GM18951 (cell line): Measurements from ENCODE around the gene AGAP1.

ENCODE experiments used
- POLR2A ChIP-seq: IDR thresholded peaks from 4 replicates; pipeline ENCODE4 v1.6.1; 2011; ENCODE audit warnings: mild to moderate bottlenecking; ENCODE audit not compliant: insufficient read length, insufficient read depth; ENCODE audit errors: extremely low read depth
- in situ Hi-C: fragments of 300-500 bp; cut with MboI; formaldehyde crosslinking; loops from one replicate; pipeline ENCODE4 v1.12.0; 2022; ENCODE audit warnings: low sequenced_read_pairs, mixed read lengths, inconsistent platforms; ENCODE audit not compliant: unreplicated experiment

Gene AGAP1

DNA sequence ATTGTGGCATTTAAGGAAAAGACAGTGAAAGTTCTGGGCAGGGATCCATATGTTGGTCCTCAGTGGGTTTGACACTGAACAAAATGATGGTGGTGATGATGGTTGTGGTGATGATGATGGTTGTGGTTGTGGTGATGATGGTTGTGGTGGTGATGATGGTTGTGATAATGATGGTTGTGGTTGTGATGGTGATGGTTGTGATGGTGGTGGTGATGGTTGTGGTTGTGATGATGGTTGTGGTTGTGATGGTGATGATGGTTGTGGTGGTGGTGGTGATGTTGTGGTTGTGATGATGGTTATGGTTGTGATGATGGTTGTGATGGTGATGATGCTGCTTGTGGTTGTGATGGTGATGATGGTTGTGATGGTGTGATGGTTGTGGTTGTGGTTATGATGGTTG lies 308.7 kb downstream of the AGAP1 start:
- in situ Hi-C loops, result no loop called here
- no peak for TF ChIP-seq POLR2A

DNA sequence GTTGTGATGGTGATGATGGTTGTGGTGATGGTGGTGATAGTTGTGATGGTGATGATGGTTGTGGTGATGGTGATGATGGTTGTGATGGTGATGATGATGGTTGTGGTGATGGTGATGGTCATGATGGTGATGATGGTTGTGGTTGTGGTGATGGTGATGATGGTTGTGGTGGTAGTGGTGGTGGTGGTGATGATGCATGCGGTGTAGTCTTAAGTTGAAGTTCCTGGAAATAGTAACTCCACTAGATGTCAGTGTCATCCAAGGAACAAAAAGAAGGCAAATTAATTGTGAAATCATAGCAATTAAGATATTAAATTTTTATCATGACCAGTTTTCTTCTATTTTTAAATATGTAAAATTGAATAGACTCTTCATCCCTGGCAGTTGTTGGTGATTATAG lies 309.2 kb downstream of the AGAP1 start:
- no peak for TF ChIP-seq POLR2A
- in situ Hi-C loops, result no loop called here

DNA sequence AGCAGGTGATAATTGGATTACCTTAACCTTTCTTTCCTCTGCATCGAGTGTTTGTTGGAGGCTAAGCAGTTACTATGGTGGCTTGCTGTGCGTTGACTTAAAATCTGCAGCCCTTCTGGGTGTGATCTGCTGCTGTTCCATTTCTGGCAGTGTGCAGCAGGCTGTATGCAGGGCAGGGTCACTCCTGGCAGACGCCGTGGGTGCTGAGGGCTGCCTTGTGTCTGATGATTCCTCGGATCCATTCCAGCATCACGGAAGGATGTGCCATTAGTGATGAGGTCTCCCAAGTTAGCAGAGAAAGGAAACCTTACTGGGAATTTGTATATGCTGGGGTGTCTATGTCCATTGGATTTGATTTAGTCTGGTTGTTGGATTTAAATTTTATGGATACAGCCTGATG lies 310.8 kb downstream of the AGAP1 start:
- no peak for TF ChIP-seq POLR2A
- in situ Hi-C loops, result no loop called here

DNA sequence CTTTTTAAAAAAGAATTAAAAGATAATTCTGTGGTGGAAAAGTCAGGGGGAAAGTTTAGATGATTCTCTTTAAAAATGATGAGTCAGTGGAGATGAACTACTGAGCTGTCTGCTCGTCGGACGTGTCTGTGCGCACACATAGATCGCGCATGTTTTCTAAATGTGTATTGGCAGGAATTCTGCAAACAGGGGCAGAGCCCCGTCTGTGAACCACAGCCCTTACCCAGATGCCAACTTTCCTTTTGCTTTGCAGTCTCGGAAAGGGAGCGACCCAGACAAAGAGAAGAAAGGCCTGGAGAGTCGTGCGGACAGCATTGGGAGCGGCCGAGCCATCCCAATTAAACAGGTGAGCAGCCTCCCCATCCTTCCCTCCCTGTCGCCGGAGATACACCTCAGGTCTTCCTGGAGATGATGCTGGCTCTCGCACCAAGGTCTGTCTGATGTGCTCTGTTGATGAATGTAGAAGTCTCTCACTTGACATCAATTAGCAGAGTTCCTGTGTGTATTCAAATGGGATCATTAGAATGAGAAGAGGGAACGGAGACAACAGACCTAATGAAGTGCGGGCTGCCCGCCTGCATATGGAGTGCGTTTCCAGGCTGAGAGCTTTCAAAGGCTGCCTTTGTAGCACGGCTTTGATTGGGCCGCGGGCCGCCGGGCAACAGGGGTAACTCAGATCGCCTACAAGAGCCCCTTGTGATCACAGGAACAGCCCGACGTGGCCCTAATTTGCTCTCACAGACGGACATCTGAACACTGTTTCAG lies 313.3 kb downstream of the AGAP1 start:
- no peak for TF ChIP-seq POLR2A
- in situ Hi-C loops, result no loop called here

DNA sequence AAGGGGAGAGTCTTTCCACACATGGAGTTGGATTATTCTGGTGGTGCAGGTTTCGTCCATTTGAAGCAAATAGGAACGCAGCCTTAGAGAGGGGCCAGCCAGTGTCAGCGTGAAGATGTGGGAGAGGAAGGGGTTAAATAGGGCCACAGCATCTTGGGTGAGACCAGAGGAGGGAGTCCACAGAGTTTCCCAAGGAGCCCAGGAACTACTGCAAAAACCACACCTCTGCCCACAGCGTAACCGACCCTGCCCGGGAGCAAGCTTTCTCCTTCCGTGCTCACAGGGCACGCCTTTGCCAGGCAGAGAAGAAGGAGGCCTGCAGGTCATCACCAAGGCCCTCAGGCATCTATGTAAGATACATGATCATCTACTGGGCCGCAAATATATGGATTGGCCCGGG lies 314.5 kb downstream of the AGAP1 start:
- in situ Hi-C loops, result no loop called here
- no peak for TF ChIP-seq POLR2A

DNA sequence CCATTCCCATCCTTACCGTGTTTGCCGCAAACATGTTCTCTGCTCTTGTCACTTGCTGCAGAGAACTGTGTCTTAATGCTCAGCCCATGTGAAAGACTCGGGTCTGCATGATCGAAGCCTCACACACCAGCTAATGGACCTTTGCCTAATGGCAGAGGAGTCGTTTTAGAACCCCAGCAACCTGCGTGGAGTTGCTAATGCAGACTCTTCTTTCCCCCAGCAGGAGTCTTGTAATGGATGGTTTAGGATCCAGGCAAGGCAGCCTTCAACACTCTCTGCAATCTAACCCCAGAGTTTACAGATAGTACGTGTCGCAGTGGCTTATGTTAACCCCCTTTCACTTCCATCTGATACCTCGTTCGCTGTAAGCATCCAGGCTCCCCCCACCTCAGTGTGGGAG lies 316.4 kb downstream of the AGAP1 start:
- in situ Hi-C loops, result no loop called here
- TF ChIP-seq POLR2A, result no peak

DNA sequence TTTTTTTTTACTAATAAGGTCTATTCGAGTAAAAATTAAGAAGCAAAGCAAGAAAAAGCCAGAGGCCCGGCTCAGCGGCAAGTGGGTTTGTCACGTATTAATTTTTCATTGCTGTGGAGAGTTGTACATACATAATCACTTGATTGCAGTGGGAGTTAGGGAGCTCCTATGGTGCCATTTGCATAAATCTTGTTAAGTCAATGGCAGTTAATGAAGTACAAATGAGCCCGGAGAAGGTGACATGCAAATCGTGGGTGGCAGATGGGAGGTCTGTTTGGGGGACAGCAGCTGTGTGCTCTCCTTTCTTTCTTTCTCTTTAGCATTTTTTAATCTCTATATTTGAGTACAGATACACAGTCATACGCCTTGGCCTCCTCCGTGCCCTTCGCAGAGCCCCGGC lies 317.0 kb downstream of the AGAP1 start:
- no peak for TF ChIP-seq POLR2A
- in situ Hi-C loops, result no loop called here

DNA sequence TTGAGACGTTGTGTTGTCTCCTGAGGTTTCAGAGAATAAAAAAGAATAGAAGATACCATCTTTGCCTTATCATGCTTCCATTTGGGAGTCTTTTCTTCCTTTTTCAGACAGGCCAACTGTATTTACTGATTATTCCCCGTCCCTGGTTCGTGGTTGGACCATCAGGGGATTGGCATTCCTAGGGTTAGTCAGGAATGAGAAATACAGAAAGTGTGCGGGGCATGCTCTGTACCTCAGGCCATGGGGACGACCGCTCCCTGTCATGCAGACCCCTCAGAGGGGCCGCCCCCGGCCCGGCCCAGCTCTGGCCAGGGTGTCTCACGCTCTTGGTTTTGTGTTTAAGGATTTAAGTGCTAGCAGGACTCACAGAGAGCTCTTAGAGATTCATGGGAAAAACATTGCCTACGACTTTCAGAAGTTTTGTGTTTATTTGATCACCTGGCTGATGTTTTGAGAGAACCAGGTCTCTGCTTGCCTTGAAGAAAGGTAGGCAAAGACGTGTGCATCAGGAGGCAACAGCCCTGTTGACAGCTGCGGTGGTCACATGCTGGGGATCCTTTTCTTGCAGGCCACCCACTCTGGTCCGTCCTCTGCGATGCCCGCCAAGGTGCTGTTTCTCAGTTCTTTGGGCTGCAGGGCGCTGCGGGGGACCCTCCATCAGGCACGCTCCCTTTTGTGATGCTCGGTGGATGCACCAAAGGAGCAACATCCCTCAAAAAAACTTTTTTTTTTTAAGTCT lies 317.8 kb downstream of the AGAP1 start:
- in situ Hi-C loops, result no loop called here
- TF ChIP-seq POLR2A, result no peak

DNA sequence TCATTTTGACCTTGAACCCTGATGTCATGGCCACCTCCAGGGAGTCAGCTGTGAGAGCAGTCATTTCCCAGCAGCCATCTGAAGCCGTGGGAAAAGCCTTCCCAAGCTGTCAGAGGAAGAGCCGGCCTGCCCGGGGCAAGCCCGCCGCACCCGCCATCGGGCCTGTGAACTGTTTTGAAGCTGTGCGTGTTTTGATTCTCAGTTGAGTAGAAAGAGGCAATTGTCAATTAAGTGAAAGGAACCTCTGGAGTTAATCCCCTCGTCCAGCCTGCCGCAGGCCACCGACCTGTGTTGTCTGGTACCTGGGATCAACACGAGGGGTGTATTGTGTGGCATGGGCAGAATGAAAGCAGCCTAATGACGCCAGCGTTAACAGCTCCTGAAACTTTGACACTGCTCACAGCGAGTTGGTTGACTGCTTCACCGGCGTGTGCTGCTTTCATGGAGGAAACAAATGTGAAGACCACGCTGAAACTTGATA lies 318.4 kb downstream of the AGAP1 start:
- TF ChIP-seq POLR2A, result no peak
- in situ Hi-C loops, result no loop called here

DNA sequence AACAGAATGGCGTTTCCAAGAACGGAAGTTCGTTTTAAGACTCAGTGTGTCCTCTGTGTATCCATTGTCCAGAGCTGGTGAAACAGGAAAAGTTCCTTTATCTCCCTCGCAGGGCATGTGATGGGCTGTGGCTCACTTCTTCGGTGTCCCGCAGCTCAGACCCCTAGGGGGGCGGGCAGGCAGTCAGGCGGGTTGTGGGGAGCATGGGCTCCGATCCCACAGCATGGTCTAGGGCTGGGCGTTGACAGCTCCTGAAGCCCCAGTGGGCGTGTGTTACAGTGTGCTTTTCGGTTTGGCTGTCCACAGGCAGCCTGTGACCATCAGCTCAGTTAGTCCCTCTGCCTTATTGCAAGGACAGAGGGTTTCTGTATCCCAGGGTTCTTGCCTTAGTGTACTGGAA lies 319.6 kb downstream of the AGAP1 start:
- no peak for TF ChIP-seq POLR2A
- in situ Hi-C loops, result no loop called here

DNA sequence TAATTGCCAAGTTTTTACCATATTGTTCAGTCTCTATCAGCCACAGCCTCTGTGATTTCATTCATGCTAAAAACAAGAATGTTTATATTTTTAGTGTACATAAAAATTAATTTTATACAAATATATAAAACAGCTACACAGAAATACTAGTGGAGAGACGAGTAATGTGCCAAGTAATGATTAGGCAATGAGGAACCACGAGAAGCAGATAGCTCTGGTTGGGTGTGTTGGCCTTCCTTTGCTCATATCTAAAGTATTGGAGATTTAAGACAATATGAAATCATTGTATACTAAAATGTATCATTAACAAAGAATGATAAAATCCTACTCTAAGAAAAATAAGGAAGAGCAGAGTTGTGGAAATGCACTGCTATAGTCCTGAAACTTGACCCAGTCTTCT lies 326.7 kb downstream of the AGAP1 start:
- in situ Hi-C loops, result no loop called here
- no peak for TF ChIP-seq POLR2A

DNA sequence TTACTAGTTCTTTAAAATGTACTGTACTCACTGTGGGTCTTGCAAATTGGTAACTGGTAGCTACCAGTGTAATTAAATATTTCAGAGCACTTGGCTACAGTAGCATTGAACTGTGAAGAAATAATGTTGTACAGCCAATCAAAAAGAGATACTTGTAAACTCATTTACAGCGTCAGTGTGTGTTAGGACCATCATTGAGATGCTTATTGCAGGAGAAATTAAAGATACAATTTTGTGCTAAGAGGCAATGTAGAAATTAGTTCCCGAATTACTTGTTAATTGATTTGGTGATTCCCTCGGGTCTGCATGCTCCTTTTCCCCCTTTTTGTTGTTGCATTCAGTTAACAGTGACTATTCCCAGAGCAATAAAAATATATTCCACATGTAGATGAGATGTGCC lies 330.5 kb downstream of the AGAP1 start:
- TF ChIP-seq POLR2A, result no peak
- in situ Hi-C loops, result no loop called here

DNA sequence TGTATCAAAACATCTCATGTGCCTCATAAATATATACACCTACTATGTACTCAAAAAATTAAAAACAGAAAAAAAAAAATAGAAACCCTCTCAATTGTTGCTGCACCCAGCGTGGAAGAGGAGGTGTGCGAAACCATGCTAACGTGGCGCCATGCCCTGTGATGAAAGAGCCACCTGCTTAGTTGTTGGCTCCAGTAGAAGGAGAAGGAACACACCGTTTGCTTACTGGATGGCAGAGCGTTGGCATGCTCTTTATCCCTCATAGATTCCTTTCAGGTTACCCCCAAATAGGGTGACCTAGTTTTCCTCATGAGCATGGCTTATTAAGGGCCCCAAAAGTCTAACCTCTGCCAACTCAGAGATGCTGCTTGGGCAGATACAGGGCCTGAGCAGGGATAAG lies 332.1 kb downstream of the AGAP1 start:
- no peak for TF ChIP-seq POLR2A
- in situ Hi-C loops, result no loop called here

DNA sequence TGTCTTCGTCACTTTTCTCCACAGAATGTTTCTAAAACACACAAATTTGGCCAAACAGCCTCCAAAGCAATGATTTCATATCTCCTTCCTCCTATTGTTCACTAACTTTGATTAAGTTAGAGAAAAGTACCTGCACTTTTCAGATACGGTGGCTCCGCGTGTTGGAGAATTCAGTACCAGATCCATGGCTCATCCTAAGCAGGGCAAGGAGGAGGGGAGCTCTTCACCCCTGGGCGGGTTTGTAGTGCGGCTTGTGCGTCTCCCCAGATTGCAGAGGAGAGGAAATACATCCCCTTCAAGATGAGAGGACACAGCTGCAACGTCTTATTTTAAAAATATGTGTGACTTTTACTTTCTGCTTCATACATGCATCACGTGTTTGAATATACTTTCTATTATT lies 333.0 kb downstream of the AGAP1 start:
- TF ChIP-seq POLR2A, result no peak
- in situ Hi-C loops, result no loop called here

DNA sequence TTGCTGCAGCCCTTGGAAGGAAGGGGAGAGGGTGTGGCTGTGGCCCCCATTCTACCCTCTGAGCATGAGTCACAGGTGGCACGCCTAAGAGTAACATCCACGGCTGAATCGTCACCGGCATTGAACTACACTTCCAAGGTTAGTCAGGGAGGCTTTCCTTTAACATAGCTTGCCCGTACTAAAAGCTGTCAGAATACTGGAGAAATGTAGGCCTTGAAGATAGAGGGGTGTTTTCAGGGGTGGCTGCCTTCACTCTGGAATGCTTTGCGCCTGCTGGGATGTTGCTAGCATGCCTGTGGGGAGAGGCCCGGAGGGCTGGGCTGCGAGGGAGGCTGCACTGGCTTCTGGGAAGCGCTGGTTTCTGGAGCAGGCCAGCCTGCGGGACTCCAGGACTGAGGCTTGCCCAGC lies 333.7 kb downstream of the AGAP1 start:
- in situ Hi-C loops, result no loop called here

DNA sequence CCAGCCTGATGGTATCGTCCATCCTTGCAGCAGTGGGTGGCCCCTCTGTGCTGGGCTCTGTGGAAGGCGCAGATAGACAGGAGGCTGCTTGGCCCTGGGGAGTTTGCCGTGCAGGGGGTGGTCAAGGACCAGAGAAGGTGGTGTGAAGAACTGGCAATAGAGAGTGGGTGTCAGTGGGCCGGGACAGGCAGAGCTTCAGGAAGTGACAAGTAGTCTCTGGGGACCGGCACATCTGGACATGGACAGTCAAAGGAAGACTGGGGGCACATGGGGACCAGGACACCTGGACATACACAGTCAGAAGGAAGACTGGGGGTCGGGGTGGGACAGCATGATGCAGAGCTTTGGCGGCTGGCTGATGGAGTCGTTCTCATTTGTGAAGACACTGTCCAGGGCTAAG lies 335.9 kb downstream of the AGAP1 start:
- TF ChIP-seq POLR2A, result no peak
- in situ Hi-C loops, result no loop called here

More for the DNA sequence above, 333.7 kb downstream of the AGAP1 start:
- no peak for TF ChIP-seq POLR2A
